DMS153 treated with DMSO at 0.1 percent for 48 hours (cell line): ENCODE results near the gene PAQR4.

Experiments used
- DNase-seq: peaks from one replicate; lab custom pipeline; 2025; ENCODE audit not compliant: unreplicated experiment; lab: John Stamatoyannopoulos, UW

The PAQR4 gene

DNA sequence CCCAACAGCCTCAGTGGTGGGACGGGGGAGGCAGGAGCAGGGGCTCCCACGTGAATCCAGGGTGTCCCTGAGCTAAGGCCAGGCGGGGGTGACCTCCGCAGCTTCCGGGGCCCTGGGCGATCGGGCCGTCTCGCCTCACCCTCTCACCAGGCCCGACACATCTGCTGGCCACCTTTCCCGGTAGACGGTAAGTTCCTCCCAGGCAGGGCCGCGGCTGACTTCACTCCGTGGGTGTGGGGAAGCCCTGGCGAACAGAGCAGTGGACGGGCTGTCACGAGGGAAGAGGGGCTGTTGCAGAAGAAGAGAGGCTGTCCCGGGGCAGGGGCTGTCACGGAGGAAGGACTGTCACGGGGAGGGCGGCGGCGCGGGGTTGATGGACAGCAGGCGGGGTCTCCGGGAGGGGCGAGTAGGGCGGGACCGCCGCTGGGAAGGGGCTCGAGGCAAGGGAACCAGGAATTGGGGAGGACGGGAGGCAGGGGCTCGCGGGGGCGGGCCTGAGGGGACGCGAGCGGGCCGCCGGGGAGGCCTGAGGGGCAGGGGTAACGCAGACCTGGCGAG, 10.6 kb downstream of the PAQR4 start:
- no peak for DNase-seq

DNA sequence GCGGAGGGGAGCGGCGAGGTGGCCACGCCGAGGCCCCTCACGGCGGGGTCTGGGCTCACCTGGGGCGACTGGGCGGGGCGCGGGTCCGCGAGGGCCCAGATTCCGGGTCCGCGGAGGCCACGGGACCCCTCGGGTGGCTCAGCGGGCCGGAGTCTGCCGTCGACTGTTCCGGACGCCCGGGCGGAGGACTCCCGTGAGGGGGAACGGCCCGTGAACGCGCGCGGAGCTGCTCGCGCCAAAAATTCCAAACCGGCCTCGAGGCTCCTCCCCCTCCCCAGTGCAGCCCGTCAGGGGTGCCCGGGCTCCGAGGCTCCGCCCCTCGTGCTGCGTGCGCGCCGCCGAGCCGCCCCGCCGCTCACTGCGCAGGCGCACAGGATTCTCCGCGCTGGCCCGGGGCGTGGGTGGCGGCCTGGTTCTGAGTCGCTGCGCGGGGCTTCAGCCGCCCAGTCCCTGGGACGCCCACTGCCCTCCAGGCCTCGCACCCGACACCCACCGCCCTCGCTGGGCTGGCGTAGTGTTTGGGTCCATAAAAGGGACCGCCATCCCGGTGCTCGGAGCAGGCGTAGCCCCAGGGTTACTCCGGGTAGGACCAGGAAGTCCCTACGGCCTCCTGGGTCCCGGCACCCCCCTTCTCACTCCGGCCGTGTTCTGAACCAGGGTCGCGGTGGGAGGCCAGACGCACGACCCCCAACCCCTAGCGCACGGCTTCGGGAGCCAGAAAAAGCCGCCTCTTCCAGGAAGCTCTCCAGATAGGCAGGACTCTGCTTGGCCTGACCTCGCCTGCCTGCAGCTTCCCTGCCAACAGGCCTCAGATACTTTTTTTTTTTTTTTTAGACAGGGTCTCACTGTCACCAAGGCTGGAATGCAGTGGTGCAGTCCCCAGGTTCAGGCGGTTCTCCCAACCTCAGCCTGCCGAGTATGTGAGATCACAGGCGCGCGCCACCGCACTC, 11.4 kb downstream of the PAQR4 start, which contains the start of gene PKMYT1:
PKMYT1 (minus strand) TSS at position 220 of the 950 bp plus-strand sequence. CDS start 789 bp downstream, outside the sequence.
- peak; percentile 82 for DNase-seq

DNA sequence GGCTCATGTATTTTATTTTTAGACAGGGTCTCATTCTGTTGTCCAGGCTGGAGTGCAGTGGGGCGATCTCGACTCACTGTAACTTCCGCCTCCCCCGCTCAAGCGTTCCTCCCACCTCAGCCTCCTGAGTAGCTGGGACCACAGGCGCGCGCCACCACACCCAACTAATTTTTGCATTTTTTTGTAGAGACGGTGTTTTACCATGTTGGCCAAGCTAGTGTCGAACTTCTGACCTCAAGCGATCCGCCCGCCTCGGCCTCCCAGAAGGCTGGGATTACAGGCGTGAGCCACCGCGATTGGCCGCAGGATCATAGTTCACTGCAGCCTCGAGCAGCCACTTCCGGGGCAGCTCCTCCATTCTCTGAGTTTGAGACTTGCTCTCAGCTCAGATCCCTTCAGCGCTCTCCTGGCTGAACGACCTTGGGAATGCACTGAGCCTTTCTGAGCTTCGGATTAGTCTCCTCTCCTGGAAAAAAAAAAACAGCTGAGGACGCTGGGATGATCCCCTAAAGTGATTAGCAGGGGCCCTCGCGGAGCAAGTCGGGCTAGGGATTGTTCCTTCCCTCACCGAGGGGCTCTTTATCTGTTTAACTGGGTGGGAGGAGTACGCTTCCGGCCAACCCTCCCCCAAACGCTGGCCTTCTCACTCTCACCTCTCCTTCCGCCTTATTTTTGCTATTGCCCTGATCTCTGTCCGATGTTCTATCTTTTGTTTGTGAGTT, 12.2 kb downstream of the PAQR4 start:
- no peak for DNase-seq

DNA sequence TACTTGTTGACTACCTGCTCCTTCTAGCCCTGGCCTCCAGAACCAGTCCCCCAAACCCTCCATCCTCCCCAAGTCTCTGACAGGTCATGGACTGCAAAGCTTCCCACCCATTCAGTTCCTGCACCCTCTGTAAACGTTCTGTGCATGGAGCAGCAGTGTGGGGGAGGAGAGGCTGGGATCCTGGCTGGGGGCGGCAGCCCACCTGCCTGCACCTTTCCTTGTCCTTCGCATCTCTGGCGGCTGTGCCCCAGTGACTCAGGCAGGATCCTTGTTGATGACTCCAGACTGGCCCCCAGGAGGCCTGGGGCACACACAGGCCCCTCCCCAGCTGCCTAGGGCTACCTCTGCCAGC, 12.7 kb downstream of the PAQR4 start:
- DNase-seq = no peak

DNA sequence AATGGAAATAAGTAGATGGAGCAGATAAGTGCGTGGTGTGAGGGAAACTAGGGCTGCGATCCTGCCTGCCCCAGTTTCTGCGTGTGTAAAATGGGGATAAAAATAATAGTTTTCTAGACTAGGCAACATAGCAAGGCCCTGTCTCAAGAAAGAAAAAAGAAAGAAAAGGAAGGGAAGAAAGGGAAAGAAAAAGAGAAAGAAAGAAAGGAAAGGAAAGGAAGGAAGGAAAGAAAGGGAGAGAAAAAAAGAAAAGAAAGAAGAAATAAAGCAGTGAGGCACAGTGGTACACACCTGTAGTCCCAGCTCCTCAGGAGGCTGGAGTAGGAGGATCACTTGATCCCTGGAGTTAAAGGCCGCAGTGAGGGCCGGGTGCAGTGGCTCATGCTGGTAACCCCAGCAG, 13.3 kb downstream of the PAQR4 start:
- DNase-seq = no peak

DNA sequence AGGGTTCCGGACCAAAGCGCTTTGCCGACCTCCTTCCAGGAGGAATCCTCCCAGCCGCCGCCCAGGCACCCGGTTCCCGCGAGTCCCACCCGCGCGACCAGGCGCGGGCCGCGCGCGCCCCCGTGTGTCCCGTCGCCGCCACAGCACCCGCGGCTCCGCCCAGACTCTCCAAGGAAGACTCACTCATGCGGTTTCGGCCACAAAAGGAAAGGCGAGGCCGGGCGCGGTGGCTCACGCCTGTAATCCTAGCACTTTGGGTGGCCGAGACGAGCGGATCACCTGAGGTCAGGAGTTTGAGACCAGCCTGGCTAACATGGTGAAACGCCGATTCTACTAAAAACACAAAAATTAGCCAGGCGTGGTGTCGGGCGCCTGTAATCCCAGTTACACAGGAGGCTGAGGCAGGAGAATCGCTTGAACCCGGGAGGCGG, 14.6 kb downstream of the PAQR4 start:
- DNase-seq = peak; percentile 58

DNA sequence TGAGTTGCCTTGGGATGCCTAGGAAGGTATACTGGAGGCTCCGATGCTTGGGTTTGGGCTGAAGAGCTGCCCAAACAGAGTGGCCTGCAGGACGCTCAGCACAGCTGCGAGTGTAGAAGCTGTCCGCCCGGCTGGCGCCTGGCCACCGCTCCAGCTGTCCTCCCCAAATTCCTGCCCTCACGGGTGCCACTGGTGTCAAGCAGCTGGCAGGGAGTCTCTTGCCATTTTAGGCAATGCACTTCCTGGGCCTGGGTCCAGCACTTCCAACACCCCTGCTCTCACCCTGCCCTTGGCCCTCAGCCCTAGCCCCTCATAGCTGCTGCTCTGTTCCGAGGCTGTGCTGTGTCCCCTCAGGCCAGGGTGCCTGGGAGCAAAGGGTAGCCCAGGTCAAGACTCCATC, 16.3 kb downstream of the PAQR4 start:
- DNase-seq = no peak

DNA sequence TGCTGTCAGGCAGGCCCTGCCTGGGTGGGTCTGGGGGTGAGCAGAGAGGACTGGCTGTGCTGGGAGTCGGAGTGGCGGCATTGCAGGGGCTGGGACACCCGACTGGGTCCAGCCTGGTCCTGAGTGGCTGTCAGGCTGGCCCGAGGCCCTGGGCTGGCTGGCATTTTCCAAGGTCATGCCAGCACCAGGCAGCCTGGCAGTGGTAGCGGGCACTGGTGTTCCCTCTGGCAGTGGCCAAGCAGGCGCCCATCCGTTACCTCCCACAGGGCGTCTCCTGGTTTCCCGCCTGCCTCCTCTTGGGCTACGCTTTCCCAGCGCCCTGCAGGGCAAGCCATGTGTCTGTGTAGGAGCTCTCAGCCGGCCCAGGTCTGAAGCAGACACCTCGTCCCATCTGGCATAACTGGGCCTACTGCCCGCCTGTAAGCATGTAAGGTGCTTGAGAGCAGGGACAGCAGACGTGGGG, 16.8 kb downstream of the PAQR4 start:
- DNase-seq = no peak

DNA sequence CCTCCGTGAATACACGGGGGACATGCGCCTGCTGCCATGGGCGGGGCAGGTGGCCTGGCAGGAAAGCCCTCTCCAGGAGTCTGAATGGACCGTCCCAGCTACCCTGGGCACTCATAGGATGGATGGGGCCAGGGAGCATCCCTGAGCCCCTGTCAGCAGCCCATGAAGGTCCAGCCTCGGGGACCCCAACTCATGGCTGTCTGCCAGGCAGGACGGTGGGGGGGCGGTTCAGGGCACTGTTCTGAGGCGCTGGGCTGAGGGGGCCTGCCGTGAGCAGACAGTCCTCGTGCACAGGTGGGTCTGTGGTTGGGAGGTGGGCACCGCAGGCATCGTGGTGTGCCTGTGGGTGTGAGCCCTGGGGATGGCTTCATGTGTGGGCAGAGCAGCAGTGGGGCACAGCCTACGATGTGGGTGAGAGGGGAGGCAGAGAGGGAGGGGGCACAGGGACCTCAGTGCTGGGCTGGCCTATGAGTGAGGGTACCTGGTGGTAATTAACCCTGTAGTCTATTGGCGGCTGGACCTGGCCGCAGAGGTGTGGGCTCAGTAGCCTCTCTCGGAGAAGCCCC, 17.6 kb downstream of the PAQR4 start:
- DNase-seq = no peak

DNA sequence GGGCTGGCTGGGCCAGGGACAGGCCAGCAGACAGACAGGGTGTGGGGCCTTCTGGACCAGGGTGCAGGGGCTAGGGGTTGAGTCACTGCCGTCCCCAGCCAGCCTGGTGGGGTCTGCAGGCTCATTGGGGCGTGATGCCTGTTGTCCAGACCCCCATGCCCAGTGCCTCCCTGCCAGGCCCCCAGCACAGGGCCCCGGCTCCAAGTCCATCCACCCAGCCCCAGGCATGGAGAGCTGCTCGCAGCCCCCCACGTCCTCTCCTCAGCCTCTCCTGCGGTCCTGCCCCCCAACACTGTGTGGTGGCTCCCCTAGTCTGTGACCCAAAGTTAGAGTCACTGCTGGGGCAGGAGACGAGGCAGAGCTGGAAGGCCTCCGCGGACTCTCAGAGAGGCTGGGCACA, 18.1 kb downstream of the PAQR4 start:
- no peak for DNase-seq

DNA sequence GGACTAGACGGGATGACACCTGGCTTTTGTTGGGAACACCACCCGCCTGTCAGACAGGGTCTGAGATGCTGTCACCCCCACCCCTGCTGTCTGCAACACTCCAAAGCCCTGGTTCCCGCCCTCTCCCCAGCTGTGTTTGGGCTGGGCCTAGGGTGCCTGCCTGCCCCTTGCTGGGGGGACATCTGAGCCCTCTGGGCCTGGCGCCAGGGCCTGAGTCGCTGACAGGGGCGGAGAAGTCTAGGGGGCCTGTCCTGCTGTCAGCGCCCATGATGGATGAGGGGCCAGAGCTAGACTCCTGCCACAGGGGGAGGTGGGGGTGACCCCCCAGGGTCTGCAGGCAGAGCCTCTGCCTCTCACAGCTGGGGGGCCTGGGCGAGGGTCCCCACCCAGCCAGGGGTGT, 18.7 kb downstream of the PAQR4 start:
- DNase-seq = no peak

DNA sequence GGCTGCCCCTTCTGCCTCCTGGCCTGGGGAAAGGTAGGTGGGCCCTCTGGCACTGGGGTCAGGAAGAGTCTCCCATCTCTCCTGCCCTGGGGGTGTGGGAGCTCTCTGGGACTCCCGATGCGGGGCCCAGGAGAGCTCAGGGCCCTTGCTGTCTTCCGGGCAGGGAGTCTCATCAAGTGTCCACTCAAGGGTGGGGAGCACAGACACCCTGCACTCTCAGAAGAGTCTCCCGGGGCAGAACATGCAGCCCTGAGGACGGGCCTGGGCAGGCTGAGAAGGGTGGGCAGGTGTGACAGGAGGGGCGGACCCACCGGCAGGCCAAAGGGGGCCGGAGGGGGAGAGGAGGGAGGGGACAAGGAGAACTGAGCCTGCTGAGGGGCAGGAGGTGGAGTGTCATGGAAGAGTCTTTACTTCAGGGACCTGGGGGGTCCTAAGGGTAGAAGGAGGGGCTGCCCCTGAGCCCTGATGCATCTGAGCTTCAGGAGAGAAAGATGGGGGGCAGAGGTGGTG, 19.5 kb downstream of the PAQR4 start:
- no peak for DNase-seq

DNA sequence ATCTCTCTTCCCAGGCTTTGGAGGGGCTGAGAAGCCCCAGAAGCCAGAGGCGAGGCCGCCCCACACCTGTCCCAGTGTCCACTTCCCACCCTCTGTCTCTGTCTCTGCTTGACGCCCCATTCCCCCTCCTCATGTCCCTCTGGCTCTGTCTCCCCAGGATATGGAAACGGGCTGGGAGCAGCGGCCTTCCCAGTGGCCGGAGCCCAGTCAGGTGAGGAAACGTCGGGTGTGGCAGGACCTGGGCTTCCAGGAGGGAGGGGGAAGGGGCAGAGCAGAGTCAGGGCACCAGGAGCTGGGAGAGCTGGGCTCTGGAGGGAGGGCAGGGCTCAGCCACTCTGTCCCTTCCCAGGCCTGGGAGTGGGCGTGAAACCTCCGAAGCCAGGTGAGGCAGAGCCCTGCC, 21.7 kb downstream of the PAQR4 start:
- no peak for DNase-seq

DNA sequence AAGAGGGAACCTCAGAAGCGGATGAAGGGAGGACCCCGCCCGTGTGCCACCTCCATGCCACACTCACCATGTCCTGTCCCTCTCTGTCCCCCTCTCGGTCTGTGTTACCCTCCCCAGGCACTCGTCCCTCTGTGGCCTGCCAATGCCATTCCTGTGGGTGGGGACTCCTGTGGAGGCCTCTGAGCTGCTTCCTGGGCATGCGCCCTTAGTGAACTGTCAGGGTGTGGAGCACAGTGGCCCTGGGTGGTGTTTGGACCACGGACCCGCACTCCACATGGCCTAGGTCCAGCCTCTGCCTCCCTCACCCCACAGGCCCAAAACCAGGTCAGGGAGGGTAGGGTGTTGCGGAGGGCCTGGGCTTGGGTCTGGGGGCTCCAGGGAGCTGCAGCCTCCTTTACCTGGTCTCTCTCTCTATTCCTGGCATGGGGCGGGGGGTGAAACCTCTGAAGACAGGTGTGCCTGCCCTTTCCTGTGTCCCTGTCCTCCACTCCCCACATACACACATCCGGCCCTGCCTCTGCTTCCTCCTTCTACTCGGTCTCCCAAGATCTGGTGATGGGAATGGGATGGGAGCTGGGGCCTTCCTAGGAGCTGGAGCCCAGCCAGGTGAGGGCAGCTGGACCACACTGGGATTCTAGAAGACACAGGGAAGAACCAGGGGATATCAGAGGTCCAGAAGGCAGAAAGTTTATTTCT, 22.6 kb downstream of the PAQR4 start:
- no peak for DNase-seq

DNA sequence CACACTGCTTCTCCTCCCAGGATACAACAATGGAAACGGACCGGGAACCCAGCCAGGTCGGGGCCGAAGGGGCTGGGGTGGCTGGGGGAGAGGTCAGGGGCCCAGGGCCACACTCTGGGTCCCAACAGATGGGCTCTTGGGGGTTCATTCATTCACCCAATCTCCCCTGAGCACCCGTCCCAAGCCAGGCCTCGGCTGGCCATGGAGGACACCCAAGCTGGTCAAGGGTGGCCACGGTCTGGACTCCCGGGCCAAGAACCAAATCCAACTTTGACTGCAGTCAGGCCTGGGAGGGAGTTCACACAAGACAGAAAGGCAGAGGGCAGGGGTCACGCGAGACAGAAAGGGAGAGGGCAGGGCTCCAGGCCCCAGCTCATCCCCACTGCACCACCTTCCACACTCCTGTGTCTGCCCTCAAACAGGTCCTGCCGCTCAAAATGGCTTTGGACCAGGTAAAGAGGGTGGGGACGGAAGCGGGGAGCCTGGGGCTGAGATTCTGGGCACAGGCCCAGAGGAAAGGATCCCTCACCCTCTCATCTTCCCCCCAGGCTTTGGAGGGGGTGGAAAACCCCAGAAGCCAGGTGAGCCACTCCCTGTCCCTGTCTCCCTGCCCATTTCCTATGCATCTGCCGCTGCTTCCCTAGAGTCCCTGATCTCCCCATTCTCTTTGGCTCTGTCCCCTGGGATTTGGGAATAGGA, 23.4 kb downstream of the PAQR4 start:
- no peak for DNase-seq

DNA sequence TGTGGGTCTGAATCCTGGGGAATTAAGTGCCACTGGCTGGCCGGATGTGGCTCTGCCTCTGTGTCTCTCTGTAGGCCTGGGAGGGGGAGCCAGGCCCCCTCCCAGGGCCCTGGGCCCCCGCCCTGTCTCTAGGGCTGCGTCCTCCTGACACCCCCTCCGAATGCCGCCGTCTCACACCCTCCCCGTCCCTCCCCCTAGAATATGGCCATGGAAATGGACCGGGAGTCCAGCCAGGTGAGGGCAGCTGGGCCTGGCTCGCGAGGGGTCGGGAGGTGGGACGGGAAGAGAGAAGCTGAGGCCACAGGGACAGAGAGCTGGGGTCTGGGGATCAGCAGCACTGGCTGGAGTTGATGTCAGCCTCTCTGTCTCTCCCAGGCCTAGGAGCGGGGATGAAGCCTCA, 27.1 kb downstream of the PAQR4 start:
- DNase-seq = no peak

DNA sequence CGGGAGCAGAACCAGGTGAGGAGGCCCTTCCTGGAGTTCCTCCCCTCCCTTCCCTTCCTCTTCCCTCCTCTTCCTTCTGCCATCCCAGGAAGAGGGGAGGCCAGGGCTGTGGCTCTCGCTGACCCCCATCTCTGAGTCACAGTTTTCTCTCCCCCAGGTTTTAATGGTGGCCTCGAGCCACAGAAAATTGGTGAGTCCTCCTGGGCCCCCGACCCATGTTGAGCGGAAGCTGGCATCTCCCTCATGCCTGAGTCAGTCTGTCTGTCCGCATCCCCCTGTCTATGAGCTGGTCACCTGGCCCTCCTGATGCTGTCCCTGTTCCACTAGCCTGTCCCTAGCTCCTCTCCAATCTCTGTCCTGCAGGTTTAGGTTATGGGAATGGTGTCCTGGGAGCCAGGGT, 30.8 kb downstream of the PAQR4 start:
- no peak for DNase-seq

DNA sequence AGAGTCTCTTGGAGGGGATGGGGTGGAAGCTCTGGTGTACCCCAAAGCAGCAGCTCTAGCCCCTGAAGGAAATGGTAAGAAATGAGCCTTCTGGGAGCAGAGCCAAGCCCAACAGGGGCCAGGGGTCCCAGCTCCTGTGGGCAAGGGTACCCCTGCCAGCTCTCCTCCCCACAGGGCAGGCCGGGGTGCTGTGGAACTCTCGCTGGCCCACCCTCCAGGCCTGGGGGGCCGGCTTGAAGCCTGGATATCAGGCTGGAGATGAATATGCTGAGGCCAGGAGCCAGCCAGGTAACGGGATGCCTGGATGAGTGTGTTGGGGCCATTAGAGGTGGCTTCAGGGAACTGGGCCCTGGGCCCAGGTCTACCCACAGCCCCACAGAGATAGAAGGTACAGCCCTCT, 31.4 kb downstream of the PAQR4 start:
- no peak for DNase-seq

DNA sequence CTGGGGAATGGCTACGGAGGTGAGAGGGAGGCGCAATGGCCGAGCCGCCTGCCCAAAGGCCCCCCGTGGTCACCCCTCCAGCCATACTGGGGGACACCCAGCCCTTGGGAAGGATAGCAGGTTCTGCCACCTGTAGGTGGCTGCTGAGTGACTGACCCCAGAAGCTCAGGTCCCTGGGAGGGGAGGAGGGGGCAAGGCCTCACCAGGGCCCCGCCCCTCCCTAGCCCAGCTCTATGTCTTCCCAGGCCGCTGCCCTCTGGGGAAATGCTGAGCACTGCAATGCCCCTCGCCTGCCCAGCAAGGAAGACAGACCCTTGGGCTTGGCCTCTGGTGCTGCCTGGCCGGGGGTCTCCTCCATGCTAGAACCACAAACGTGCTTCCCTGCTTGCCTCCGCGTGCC, 32.2 kb downstream of the PAQR4 start:
- DNase-seq = no peak
